ENCODE measurements around the gene TBCD.
"Not testable (repeated sequence)": the region's sequence is repeated elsewhere in the genome, so short reads cannot be mapped to it uniquely, and the experiment has no call there.

Gene TBCD

GRCh38 chr17:82767041-82767754 is 15.3 kb downstream of the TBCD start:
- DNase-seq, result no peak

DNA sequence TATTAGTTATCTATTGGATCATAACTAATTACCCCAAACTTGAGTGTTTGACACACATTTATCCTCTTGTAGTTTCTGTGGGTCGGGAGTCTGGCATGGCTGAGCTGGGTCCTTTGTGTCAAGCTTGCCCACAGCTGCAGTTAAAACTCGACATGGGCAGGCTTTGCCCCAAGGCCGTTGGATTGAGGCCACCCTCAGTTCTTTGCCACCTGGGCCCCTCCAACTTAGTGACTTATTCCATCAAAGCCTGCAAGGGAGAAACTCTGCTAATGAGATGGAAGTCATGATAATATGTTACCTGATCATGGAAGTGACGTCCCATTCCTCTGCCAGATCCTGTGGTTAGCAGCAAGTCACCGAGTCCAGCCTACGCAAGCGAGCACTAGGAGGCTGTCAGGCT is 17.2 kb downstream of the TBCD start:
- no peak for DNase-seq

- DNase-seq, result no peak
Observed at GRCh38 chr17:82772026-82772425, 20.2 kb downstream of the TBCD start.

GRCh38 chr17:82774456-82774855 is 22.6 kb downstream of the TBCD start:
- not testable (repeated sequence) for DNase-seq

DNA sequence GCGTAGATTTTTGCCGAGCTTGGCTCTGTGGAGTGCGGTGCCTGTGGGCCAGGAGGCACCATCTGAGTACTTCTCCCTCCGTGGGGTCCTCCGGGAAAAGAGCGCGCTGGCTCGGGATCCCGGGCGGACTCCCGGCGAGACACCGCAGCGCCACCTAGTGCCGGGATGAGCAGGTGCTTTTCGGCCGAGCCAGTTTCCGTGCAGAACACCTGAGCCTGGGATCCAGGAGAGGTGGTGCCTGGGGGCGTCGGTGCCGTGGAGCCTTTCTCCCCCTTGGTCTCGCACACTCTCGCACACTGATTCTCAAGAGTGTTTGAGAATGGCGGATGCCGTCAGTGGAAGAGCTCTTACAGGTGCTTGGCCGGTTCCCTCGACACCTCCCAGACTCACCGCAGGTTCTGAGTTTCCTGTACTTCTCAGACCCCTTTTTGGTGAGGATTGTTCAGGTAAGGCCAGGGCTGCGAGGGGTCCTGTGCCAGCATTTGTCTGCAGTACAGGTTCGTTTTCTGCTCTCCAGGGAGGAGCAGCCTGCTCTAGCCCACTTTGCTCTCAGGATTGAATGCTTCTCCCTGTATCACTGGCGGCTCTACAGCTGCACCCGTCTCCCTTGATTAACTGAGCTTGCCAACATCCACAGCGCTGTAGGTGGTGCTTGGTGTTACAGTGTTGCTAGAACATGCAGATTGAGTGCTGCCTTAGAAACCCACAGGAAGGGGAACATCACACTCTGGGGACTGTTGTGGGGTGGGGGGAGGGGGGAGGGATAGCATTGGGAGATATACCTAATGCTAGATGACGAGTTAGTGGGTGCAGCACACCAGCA is 23.3 kb downstream of the TBCD start:
- peak; percentile 31 for DNase-seq

DNA sequence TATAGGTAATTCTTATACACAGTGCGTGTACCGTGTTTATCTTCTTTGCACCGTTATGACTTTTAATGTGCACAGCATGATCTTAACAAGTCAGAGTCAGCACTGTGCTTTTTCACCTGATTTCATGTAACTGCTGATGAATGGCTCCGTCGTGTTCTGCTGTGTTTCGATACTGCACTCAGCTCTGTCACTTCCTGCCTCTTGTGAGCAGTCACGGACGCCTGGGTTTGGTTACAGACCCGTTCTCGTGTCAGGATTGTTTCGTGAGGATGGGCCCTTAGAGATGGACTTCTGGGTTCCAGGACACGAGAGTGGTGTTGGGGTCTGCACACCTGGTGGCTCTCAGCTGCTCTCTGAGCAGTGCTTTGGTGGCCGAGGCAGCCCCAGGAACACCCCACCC is 24.6 kb downstream of the TBCD start:
- DNase-seq, result no peak

GRCh38 chr17:82777778-82778375 is 26.0 kb downstream of the TBCD start:
- DNase-seq, result not testable (repeated sequence)

DNA sequence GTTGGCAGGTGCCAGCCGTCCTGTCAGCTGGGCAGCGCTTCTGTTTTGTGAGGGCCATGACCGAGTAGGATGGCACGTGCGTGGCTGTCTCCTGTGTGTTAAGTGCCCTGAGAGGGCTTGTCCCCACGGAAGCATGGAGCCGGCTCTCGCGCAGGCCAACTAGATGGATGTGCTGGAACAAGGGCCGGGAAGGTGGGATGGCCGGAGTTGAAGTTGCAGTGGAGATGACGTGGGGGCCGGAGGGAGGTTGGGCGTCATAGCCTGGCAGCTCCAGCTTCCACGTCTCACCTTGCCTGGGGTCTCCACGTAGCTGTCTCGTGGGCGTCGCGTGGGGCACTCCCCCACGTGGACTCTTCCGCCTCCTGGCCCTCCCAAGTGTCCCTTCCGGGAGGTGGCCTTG is 27.7 kb downstream of the TBCD start:
- no peak for DNase-seq

GRCh38 chr17:82780195-82780594 is 28.3 kb downstream of the TBCD start:
- DNase-seq, result no peak

- no peak for DNase-seq
Observed at GRCh38 chr17:82780971-82781893, 29.4 kb downstream of the TBCD start.

DNA sequence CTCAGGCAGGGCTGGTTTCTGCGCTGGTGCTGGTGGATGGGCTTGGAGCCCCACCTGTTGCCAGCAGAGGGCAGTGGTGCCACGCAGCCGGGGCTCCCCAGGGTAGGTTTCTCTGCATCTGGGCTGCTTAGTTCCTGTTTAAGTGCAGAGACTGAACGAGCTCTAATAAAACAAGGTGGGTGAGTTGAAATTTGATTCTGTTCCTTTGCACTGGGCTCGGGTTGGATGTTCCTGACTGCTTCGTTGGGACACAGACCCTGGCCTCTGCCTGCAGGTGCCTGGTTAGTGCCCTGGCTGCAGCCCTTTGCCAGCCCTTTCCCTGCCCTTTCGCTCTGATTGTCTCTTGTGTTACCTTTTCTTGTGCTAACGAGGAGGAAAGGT is 30.0 kb downstream of the TBCD start:
- DNase-seq, result peak; percentile 87

DNA sequence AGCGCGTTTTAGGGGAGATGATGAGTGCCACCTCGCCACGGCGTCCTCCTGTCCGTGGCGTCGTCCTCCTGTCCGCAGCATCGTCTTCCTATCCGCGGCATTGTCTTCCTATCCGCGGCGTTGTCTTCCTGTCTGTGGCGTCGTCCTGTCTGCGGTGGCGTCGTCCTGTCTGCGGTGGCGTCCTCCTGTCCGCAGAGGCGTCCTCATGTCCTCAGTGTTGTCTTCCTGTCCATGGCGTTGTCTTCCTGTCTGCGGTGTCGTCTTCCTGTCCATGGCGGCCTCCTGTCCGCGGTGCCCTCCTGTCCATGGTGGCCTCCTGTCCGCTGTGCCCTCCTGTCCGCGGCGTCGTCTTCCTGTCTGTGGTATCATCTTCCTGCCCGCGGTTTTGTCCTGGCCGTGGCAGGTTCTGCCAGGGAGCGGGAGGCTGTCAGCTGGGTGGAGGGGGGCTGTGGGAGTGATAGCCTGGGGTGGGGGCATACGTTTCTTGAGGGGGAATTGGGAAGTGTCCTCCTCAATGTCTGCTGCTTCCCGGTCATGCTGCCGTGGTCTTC is 30.9 kb downstream of the TBCD start:
- DNase-seq, result no peak

DNA sequence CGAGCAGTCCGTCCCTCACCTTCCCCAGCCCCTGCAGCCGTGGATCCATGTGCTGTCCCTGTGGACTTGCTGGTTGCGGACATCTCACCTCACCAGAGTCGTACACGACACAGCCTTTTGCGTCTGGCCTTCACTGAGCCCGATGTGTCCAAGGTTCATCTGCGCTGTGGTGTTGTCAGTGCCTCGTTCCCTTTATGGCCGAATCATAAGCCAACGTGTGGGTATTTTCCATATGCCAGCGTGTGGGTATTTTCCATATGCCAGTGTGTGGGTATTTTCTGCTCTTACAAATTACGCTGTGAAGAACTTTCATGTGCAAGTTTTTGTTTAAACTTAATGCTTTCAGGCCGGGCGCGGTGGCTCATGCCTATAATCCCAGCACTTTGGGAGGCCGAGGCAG is 31.6 kb downstream of the TBCD start:
- no peak for DNase-seq

- not testable (repeated sequence) for DNase-seq
Observed at GRCh38 chr17:82785581-82785980, 33.7 kb downstream of the TBCD start.

DNA sequence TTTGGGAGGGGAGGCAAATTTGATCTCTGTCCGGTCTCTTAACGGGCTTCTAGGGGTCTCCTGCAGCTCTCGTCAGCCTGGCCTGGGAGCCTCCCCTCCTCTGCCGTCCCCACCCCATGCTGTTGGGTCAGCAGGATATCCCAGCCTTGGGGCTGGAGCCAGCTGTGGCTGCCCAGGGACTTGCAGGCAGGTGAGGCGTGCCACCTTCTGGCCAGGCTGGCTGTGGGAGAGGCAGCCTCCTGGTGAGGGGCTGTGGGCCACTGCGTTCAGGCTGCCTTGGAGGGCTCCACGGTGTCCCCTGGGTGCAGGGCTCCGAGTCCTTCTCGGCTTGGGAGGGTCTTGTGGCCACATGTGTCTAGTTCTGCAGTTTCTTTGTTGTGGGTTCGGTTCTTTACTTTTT is 34.6 kb downstream of the TBCD start:
- DNase-seq, result no peak

DNA sequence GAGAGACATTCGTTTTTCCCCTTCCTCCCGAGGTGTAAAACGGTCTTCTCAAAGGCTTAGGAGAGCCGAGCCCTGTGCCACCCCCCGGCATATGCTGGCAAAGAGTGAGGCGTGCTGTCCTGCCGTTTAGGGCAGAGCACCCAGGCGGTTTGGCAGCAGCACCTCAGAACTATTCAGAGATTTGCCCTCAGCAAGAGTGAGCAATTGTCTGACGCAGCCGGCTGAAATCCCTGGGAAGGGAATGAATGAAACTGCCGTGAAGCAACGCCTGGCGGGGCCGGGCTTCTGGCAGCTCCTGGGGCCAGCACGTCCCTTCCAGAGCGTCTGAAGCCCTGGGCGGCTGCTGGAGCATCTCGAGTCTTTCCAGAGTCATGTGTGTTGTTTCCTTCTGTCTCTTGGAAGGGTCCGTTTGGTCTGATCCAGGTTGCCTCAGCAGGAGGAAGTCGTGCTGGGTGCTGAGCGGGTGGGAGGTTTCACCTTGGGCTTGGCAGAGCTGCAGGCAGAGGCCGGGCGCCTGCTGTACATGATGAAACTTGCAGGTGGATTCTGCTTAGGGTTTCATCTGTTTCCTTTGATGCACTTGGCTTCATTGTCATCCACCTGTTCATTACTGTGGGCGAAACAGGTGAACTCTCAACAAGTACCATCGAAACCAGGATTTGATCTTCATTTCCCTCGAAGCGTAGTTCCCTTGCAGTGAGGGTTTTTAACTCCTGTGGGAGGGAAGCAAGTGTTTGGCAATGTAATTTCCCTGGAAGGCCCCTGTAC is 35.4 kb downstream of the TBCD start:
- DNase-seq, result no peak

DNA sequence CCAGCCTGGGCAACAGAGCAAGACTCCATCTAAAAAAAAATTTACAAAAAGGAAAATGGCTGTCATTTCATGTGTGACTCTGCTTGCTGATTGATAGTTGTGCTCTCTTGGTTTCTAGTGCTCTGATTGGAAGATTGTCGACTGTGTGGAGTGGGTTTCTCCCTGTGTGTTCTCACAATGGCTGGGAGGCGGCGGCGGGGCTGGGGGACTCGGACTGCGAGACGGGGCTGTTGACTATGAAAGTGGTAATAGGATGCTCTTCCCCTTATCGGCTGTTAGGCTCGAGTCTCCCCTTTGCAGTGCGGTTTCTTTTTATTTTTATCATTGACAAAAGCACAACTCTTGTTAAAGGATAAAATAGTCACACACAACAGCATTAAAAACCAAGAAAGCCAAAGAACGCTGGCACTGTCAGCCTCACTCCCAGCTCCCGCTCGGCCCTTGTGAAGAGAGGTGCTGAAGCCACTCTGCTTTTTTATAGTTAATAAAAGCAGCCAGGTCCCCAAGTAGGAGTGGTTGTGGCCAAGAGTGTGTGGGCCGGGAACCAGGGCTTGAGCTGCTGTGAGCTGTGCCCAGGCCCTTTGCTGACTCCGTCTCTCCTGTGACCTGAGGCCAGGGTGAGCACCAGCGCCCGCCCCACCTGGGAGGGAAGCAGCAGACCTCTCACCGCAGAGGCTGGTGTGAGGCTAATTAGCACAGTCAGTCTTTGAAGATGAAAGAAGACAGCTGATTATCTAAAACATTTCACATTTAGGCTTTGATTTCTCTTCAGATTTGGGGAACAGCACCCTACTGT is 36.5 kb downstream of the TBCD start:
- peak; percentile 23 for DNase-seq

DNA sequence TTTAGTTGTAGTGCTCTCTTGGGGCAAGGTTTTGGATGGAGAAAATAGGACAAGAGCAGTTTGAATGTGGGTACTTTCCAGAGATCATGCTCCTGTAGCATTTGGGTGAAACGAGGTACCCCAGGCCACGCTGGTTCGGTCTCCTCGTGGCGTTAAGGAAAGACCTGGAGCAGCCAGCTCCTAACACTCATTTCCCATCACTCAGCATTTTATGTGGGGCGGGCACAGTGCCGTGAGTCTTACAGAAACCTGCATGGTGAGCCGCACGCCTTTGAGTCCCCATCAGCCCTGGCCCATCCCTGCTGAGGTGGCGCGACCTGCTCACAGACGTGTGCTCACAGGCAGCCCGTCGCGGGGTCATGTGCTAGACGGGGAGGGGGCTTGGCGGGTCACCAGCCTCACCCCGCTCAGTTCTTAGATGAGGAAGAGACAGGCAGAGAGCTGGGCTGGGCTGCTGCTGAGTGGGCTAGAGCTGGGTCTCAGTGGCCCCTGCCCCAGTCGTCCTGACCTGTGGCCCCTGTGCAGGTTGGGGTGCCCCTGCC is 37.3 kb downstream of the TBCD start:
- DNase-seq, result no peak

DNA sequence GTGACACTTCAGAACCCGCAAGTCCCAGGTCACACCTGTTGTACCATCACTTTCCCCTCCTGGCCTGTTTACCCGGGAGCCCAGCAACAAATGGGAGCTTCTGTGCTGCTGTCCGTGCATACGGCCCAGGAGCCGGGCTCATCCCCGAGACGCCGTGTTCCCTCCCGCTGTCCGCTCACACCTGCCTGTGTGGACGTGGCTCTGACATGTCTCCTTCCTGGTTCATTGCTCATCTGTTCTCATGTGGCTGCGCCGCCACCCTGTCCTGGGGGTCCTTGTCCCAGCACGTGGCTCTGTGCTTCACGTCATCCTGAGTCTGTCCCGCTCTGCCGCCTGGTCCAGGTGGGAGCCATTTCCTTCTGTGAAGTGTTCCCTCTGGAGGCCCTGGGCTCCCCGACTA is 37.9 kb downstream of the TBCD start:
- DNase-seq, result no peak

GRCh38 chr17:82790391-82790790 is 38.5 kb downstream of the TBCD start:
- DNase-seq, result no peak

DNA sequence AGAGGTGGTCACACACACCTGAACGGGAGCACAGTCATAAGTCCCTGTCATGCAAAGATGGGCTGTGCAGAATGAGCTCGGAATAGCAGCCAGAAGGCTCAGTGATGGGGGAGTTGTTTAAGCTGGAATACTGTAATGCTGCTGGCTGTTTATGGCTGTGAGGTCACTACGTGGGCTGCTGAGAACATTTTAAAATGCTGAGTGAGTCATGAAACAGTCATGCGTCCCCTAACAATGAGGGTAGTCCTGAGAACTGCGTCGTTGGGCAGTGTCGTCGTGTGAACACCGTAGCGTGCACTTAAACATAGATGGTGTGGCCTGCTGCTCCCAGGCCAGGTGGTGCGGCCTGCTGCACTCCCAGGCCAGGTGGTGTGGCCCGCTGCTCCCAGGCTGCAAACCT is 39.7 kb downstream of the TBCD start:
- DNase-seq, result no peak
